ENCODE data around the gene COL9A3. TPM values are rescaled to one million over a fixed set of nuclear protein-coding genes. Genes with fewer than 3 reads are reported as not detected.

The COL9A3 gene
- total RNA-seq, 1 experiment from 2014 or later: 46.6 TPM

DNA sequence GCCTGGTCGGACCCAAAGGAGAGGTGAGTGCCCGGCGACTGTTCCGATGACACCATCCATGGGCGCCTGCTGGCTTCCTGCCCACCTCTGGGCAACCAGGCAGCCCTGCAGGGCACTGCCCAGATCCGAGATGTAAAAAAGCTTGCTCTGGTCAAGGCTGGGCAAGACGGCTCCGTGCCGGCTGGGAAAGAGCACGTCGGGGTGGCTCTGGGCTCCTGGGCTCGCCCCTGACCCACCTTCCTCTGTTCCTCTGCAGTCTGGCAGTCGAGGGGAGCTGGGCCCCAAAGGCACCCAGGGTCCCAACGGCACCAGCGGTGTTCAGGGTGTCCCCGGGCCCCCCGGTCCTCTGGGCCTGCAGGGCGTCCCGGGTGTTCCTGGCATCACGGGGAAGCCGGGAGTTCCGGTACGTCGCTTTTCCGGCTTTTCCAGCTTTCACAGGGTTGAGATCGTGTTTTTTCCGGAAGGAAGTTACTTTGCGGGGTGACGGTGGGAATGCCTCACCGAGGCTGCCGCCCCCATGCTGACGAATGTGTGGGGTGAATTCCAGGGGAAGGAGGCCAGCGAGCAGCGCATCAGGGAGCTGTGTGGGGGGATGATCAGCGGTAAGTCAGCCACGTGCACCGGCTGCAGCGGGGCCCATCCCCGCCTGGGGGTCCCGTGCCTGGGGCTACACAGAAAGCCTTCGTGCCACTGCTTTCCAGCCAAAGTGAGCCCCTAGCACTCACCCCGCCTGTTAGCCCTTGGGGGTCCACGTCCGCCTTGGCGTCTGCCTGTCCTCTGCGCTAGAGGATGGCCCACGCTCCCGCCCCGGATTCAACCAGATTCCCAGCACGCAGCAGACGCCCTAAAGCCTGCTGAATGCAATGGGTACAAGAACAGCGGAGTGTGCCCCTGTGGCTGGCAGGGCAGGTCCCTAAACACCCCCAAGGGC lies 19.3 kb downstream of the COL9A3 start:
- no peaks in the 10 kb centered on the region for H3K36me3 ChIP-seq (ENCODE audit: control insufficient read depth, insufficient read depth, low read length)
- H3K9me3 ChIP-seq (ENCODE audit: control insufficient read depth, insufficient read depth, low read depth, low read length): no peaks in the 10 kb centered on the region
- POLR2A ChIA-PET: no interaction called here
- no peak overlapping the region for H3K4me3 ChIP-seq (ENCODE audit: low read depth in 2 of 2, low read length in 2 of 2)
- ATAC-seq: no peak
- in situ Hi-C loops (cut with HindIII; ENCODE audit: low pct_unique_long_range_greater_than_20kb, low sequenced_read_pairs) (no loop called here), intact Hi-C loops (cut with micrococcal nuclease; ENCODE audit: unreplicated experiment) (no loop called here)
- H3K4me1 ChIP-seq (ENCODE audit: control insufficient read depth, insufficient read depth, low read length): peaks cover 7% of the 10 kb centered on the region
- TF ChIP-seq TCF7L2 (IDR thresholded peaks at IDR 0.05; ENCODE audit: low read depth, low read length) (no peak), SIN3A (IDR thresholded peaks at IDR 0.05; ENCODE audit: borderline replicate concordance, insufficient read depth, low read depth, low read length) (no peak), POLR2AphosphoS5 (IDR thresholded peaks at IDR 0.05; ENCODE audit: low read depth, low read length) (no peak), REST (IDR thresholded peaks at IDR 0.05; ENCODE audit: insufficient read depth in 1 of 2, low read depth in 2 of 2, low read length in 1 of 2) (no peak)
- TF ChIP-seq, protein P1, sequence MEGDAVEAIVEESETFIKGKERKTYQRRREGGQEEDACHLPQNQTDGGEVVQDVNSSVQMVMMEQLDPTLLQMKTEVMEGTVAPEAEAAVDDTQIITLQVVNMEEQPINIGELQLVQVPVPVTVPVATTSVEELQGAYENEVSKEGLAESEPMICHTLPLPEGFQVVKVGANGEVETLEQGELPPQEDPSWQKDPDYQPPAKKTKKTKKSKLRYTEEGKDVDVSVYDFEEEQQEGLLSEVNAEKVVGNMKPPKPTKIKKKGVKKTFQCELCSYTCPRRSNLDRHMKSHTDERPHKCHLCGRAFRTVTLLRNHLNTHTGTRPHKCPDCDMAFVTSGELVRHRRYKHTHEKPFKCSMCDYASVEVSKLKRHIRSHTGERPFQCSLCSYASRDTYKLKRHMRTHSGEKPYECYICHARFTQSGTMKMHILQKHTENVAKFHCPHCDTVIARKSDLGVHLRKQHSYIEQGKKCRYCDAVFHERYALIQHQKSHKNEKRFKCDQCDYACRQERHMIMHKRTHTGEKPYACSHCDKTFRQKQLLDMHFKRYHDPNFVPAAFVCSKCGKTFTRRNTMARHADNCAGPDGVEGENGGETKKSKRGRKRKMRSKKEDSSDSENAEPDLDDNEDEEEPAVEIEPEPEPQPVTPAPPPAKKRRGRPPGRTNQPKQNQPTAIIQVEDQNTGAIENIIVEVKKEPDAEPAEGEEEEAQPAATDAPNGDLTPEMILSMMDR (IDR thresholded peaks at IDR 0.05): no peak
- DNase-seq (ENCODE audit: low read depth, low spot score): no peak
- H3K27me3 ChIP-seq (ENCODE audit: control insufficient read depth, insufficient read depth, low read length): no peaks in the 10 kb centered on the region
- no peak overlapping the region for H3K27ac ChIP-seq (ENCODE audit: low read length)
- CTCF ChIA-PET: no interaction called here
- no TSS peak for BruUV-seq (replicated peaks)

DNA sequence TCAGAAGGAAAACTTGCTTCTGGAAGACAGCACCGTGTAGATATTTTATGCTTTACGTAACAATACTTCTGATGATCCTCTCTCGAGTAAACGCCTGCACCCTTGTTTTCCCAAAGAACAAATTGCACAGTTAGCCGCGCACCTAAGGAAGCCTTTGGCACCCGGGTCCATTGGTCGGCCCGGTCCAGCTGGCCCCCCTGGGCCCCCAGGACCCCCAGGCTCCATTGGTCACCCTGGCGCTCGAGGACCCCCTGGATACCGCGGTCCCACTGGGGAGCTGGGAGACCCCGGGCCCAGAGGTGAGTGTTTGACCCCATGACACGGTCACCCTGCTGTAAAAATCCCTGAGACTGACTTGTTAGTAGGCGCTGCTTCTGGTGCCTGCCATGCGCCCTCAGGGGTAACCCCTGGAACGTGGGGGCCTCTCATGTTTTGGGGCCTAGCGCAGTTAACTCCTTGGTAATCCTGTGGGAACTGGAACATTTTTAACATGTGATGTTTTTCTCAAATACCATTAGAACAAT lies 20.2 kb downstream of the COL9A3 start:
- CTCF ChIA-PET: no interaction called here
- in situ Hi-C loops (cut with HindIII; ENCODE audit: low pct_unique_long_range_greater_than_20kb, low sequenced_read_pairs): no loop called here
- no TSS peak for BruUV-seq (replicated peaks)
- no peak for ATAC-seq
- POLR2A ChIA-PET: no interaction called here
- H3K4me3 ChIP-seq (ENCODE audit: low read depth in 2 of 2, low read length in 2 of 2): no peak overlapping the region
- no peaks in the 10 kb centered on the region for H3K27me3 ChIP-seq (ENCODE audit: control insufficient read depth, insufficient read depth, low read length)
- H3K27ac ChIP-seq (ENCODE audit: low read length): no peak overlapping the region
- intact Hi-C loops (cut with micrococcal nuclease; ENCODE audit: unreplicated experiment): no loop called here
- no peaks in the 10 kb centered on the region for H3K4me1 ChIP-seq (ENCODE audit: control insufficient read depth, insufficient read depth, low read length)
- TF ChIP-seq, protein P1 (IDR thresholded peaks at IDR 0.05): no peak
- TF ChIP-seq TCF7L2 (IDR thresholded peaks at IDR 0.05; ENCODE audit: low read depth, low read length) (no peak), REST (IDR thresholded peaks at IDR 0.05; ENCODE audit: insufficient read depth in 1 of 2, low read depth in 2 of 2, low read length in 1 of 2) (no peak), SIN3A (IDR thresholded peaks at IDR 0.05; ENCODE audit: borderline replicate concordance, insufficient read depth, low read depth, low read length) (no peak), POLR2AphosphoS5 (IDR thresholded peaks at IDR 0.05; ENCODE audit: low read depth, low read length) (no peak)
- DNase-seq (ENCODE audit: low read depth, low spot score): no peak
- H3K36me3 ChIP-seq (ENCODE audit: control insufficient read depth, insufficient read depth, low read length): no peaks in the 10 kb centered on the region
- H3K9me3 ChIP-seq (ENCODE audit: control insufficient read depth, insufficient read depth, low read depth, low read length): no peaks in the 10 kb centered on the region
